SK-N-SH treated with all-trans-retinoic acid at 6 μM for 48 hours (cell line): ENCODE data around the gene ZGLP1.

Experiments used
- ATAC-seq: fragments of 200-7000 bp; cut with Tn5 transposase; 3 replicates; pipeline ENCODE4 v1.9.1; 2020; ENCODE audit warnings: mild to moderate bottlenecking, moderate library complexity
- ARNTL ChIP-seq: fragments of 450-650 bp; formaldehyde crosslinking; IDR thresholded peaks from 2 replicates; pipeline ENCODE4 v1.5.0; 2020; ENCODE audit warnings: low read depth, mild to moderate bottlenecking, moderate library complexity, borderline replicate concordance
- BACH2 ChIP-seq: fragments of 250-450 bp; sonication (Bioruptor Pico); IDR thresholded peaks from 2 replicates; pipeline ENCODE4 v1.9.0; 2021; ENCODE audit warnings: mild to moderate bottlenecking, borderline replicate concordance
- CREB5 ChIP-seq: fragments of 250-450 bp; sonication (Bioruptor Pico); IDR thresholded peaks from 2 replicates; pipeline ENCODE4 v1.5.1; 2020; ENCODE audit warnings: low read depth, mild to moderate bottlenecking, moderate library complexity
- CSDC2 ChIP-seq: fragments of 250-450 bp; sonication (Bioruptor Pico); IDR thresholded peaks from 2 replicates; pipeline ENCODE4 v1.5.0; 2020; ENCODE audit warnings: mild to moderate bottlenecking, moderate library complexity
- CSRNP3 ChIP-seq: fragments of 250-450 bp; sonication (Bioruptor Pico); IDR thresholded peaks from 2 replicates; pipeline ENCODE4 v1.5.1; 2021; ENCODE audit warnings: mild to moderate bottlenecking, moderate library complexity
- ESRRG ChIP-seq: fragments of 250-450 bp; sonication (Bioruptor Pico); IDR thresholded peaks from 2 replicates; pipeline ENCODE4 v1.6.1; 2021; ENCODE audit warnings: mild to moderate bottlenecking
- GLIS3 ChIP-seq: fragments of 250-450 bp; sonication (Bioruptor Pico); IDR thresholded peaks from 2 replicates; pipeline ENCODE4 v1.5.0; 2020; ENCODE audit warnings: mild to moderate bottlenecking, moderate library complexity
- ISL1 ChIP-seq: fragments of 250-450 bp; sonication (Bioruptor Pico); IDR thresholded peaks from 2 replicates; pipeline ENCODE4 v2.1.2; 2022; ENCODE audit warnings: mild to moderate bottlenecking, moderate library complexity
- OSR1 ChIP-seq: fragments of 250-450 bp; sonication (Bioruptor Pico); IDR thresholded peaks from 2 replicates; pipeline ENCODE4 v1.8.0; 2022; ENCODE audit warnings: moderate library complexity, mild to moderate bottlenecking, inconsistent platforms
- PATZ1 ChIP-seq: fragments of 250-450 bp; sonication (Bioruptor Pico); IDR thresholded peaks from 2 replicates; pipeline ENCODE4 v1.8.0; 2020; ENCODE audit warnings: mild to moderate bottlenecking, moderate library complexity, borderline replicate concordance
- POU6F1 ChIP-seq: fragments of 250-450 bp; sonication (Bioruptor Pico); IDR thresholded peaks from 2 replicates; pipeline ENCODE4 v1.8.0; 2021; ENCODE audit warnings: low read depth, mild to moderate bottlenecking, moderate library complexity, borderline replicate concordance
- PPARA ChIP-seq: fragments of 250-450 bp; sonication (Bioruptor Pico); IDR thresholded peaks from 2 replicates; pipeline ENCODE4 v1.5.0; 2020; ENCODE audit warnings: mild to moderate bottlenecking, borderline replicate concordance
- RARB ChIP-seq: fragments of 250-450 bp; sonication (Bioruptor Pico); IDR thresholded peaks from 2 replicates; pipeline ENCODE4 v1.8.0; 2021; ENCODE audit warnings: mild to moderate bottlenecking, moderate library complexity
- SNAI2 ChIP-seq: fragments of 250-450 bp; sonication (Bioruptor Pico); IDR thresholded peaks from 2 replicates; pipeline ENCODE4 v1.5.0; 2020; ENCODE audit warnings: mild to moderate bottlenecking, moderate library complexity
- TCF4 ChIP-seq: fragments of 250-450 bp; sonication (Bioruptor Pico); IDR thresholded peaks from 2 replicates; pipeline ENCODE4 v1.8.0; 2021; ENCODE audit warnings: mild to moderate bottlenecking, moderate library complexity, borderline replicate concordance
- TOX ChIP-seq: fragments of 250-450 bp; sonication (Bioruptor Pico); IDR thresholded peaks from 2 replicates; pipeline ENCODE4 v1.8.0; 2021; ENCODE audit warnings: mild to moderate bottlenecking, moderate library complexity, borderline replicate concordance
- TSHZ2 ChIP-seq: fragments of 250-450 bp; sonication (Bioruptor Pico); IDR thresholded peaks from 2 replicates; pipeline ENCODE4 v1.5.0; 2020; ENCODE audit warnings: mild to moderate bottlenecking, moderate library complexity
- ZC3H10 ChIP-seq: fragments of 250-450 bp; sonication (Bioruptor Pico); IDR thresholded peaks from 2 replicates; pipeline ENCODE4 v1.5.1; 2021; ENCODE audit warnings: mild to moderate bottlenecking, moderate library complexity
- ZFP30 ChIP-seq: fragments of 450-650 bp; formaldehyde crosslinking; IDR thresholded peaks from 2 replicates; pipeline ENCODE4 v1.5.0; 2022; ENCODE audit warnings: mild to moderate bottlenecking, moderate library complexity
- ZNF565 ChIP-seq: fragments of 450-650 bp; formaldehyde crosslinking; conservative IDR thresholded peaks from 2 replicates; pipeline ENCODE4 v1.5.0; 2020; ENCODE audit warnings: low read depth, mild to moderate bottlenecking, moderate library complexity
- ZNF70 ChIP-seq: fragments of 450-650 bp; formaldehyde crosslinking; IDR thresholded peaks from 2 replicates; pipeline ENCODE4 v1.5.0; 2020; ENCODE audit warnings: mild to moderate bottlenecking, moderate library complexity
- ZNF8 ChIP-seq: fragments of 450-650 bp; formaldehyde crosslinking; IDR thresholded peaks from 2 replicates; pipeline ENCODE4 v1.5.0; 2020; ENCODE audit warnings: mild to moderate bottlenecking, moderate library complexity

The ZGLP1 gene

GRCh38 chr19:10320602-10321416 is 11.2 kb upstream of the ZGLP1 start:
- no peak for TF ChIP-seq PPARA (CRISPR knock-in tag)
- TF ChIP-seq CREB5 = no peak
- TF ChIP-seq TSHZ2 (CRISPR knock-in tag) = no peak
- no peak for TF ChIP-seq GLIS3 (CRISPR knock-in tag)
- TF ChIP-seq ZC3H10 (CRISPR knock-in tag) = no peak
- TF ChIP-seq ESRRG (CRISPR knock-in tag) = no peak
- no peak for TF ChIP-seq TCF4 (CRISPR knock-in tag)
- no peak for TF ChIP-seq ISL1 (CRISPR knock-in tag)
- no peak for TF ChIP-seq ARNTL
- no peak for TF ChIP-seq SNAI2 (CRISPR knock-in tag)
- ATAC-seq = no peak

GRCh38 chr19:10318807-10319682 is 9.4 kb upstream of the ZGLP1 start:
- no peak for ATAC-seq
- TF ChIP-seq RARB (CRISPR knock-in tag) (no peak), ZNF70 (CRISPR knock-in tag) (no peak), BACH2 (no peak), POU6F1 (no peak), SNAI2 (CRISPR knock-in tag) (no peak), CREB5 (no peak), ZC3H10 (CRISPR knock-in tag) (no peak), ESRRG (CRISPR knock-in tag) (no peak), ARNTL (no peak), PATZ1 (CRISPR knock-in tag) (no peak), ZFP30 (CRISPR knock-in tag) (no peak), TCF4 (CRISPR knock-in tag) (no peak), TOX (CRISPR knock-in tag) (no peak), PPARA (CRISPR knock-in tag) (no peak), CSDC2 (CRISPR knock-in tag) (no peak), GLIS3 (CRISPR knock-in tag) (no peak), CSRNP3 (no peak), OSR1 (CRISPR knock-in tag) (no peak), ZNF565 (CRISPR knock-in tag) (no peak), ZNF8 (CRISPR knock-in tag) (no peak)
